A549 (cell line): Measurements from ENCODE around the gene PDE10A. TPM values are rescaled to one million over a fixed set of nuclear protein-coding genes. Genes with fewer than 3 reads are reported as not detected.
"Not testable (repeated sequence)": the region's sequence is repeated elsewhere in the genome, so short reads cannot be mapped to it uniquely, and the experiment has no call there.

ENCODE experiments used
- ATAC-seq, 2 experiments: fragments of 200-7000 bp in 1 of 2; fragments of >200 bp in 1 of 2; cut with Nextera tagmentation in 1 of 2; cut with Tn5 transposase in 1 of 2; 3 replicates each; pipeline versions ENCODE4 v1.8.0 to v1.9.1; 2018 to 2020; ENCODE audit warnings: mild to moderate bottlenecking in 1 of 2, moderate library complexity in 1 of 2
- CTCF ChIA-PET: fragments of 300-600 bp; sonication (Branson Sonifier 250); formaldehyde crosslinking; extraction: SDS; loops from one replicate; lab custom pipeline; 2021; ENCODE audit warnings: antibody characterized with exemption, inconsistent platforms; lab: Yijun Ruan, JAX
- POLR2A ChIA-PET: fragments of 350-600 bp; formaldehyde crosslinking; extraction: SDS; loops from one replicate; lab custom pipeline; 2021; ENCODE audit warnings: antibody characterized with exemption, inconsistent platforms; lab: Yijun Ruan, JAX
- DNase-seq, 2 experiments: peaks; one replicate each; pipeline versions ENCODE4 v3.0.0 to v3.0.0-alpha.2; 2011 to 2016; ENCODE audit warnings: low read depth in 1 of 2, low spot score in 1 of 2
- FAIRE-seq: peaks from 2 replicates; lab custom pipeline; 2011; peaks lifted over from hg19 to GRCh38; lab: Jason Lieb, UNC
- H3K27ac ChIP-seq, 2 experiments: fragments of >200 bp; sonication (Bioruptor Twin); formaldehyde crosslinking; 3 replicates each; pipeline ENCODE4 v1.5.1; 2016 to 2017
- H3K4me1 ChIP-seq: fragments of >200 bp; sonication (Bioruptor Twin); formaldehyde crosslinking; 3 replicates; pipeline ENCODE4 v1.6.1; 2016
- H3K4me2 ChIP-seq: fragments of >200 bp; sonication (Bioruptor Twin); formaldehyde crosslinking; 3 replicates; pipeline ENCODE4 v1.6.1; 2016
- H3K4me3 ChIP-seq: fragments of >200 bp; sonication (Bioruptor Twin); formaldehyde crosslinking; 3 replicates; pipeline ENCODE4 v1.5.1; 2016
- H3K9me3 ChIP-seq: fragments of >200 bp; sonication (Bioruptor Twin); formaldehyde crosslinking; 3 replicates; pipeline ENCODE4 v1.6.1; 2016
- CBX2 ChIP-seq: fragments of 200-600 bp; sonication (generic); IDR thresholded peaks from 2 replicates; pipeline ENCODE4 v1.6.1; 2016; ENCODE audit warnings: low read depth, mild to moderate bottlenecking, borderline replicate concordance
- CBX8 ChIP-seq: fragments of 200-600 bp; sonication (generic); IDR thresholded peaks from 2 replicates; pipeline ENCODE4 v1.6.1; 2016
- CHD2 ChIP-seq: fragments of 150-350 bp; IDR thresholded peaks from 2 replicates; pipeline ENCODE4 v1.6.1; 2014; ENCODE audit warnings: low read length; ENCODE audit not compliant: partially characterized antibody
- CHD4 ChIP-seq: fragments of 200-600 bp; sonication (generic); IDR thresholded peaks from 2 replicates; pipeline ENCODE4 v1.6.1; 2016; ENCODE audit warnings: antibody characterized with exemption, mild to moderate bottlenecking, borderline replicate concordance
- EHF ChIP-seq: fragments of 250-450 bp; sonication (Bioruptor Pico); IDR thresholded peaks from 2 replicates; pipeline ENCODE4 v1.5.0; 2020; ENCODE audit warnings: mild to moderate bottlenecking
- HEYL ChIP-seq: fragments of 250-450 bp; sonication (Bioruptor Pico); IDR thresholded peaks from 2 replicates; pipeline ENCODE4 v1.8.0; 2021; ENCODE audit warnings: mild to moderate bottlenecking, moderate library complexity
- HOXA7 ChIP-seq: fragments of 250-450 bp; sonication (Bioruptor Pico); IDR thresholded peaks from 2 replicates; pipeline ENCODE4 v1.5.0; 2020; ENCODE audit warnings: mild to moderate bottlenecking, moderate library complexity
- HOXB5 ChIP-seq: fragments of 250-450 bp; sonication (Bioruptor Pico); IDR thresholded peaks from 2 replicates; pipeline ENCODE4 v1.5.0; 2020; ENCODE audit warnings: mild to moderate bottlenecking, moderate library complexity
- MAFK ChIP-seq: fragments of 450-650 bp; IDR thresholded peaks from 2 replicates; pipeline ENCODE4 v1.6.1; 2014; ENCODE audit not compliant: partially characterized antibody
- NFE2L2 ChIP-seq: fragments of 150-350 bp; conservative IDR thresholded peaks from 2 replicates; pipeline ENCODE4 v1.6.1; 2014; ENCODE audit warnings: low read length
- PHF8 ChIP-seq: fragments of 200-600 bp; sonication (generic); IDR thresholded peaks from 2 replicates; pipeline ENCODE4 v1.6.1; 2016; ENCODE audit warnings: low read depth, mild to moderate bottlenecking, antibody characterized with exemption, moderate library complexity, borderline replicate concordance
- POLR2AphosphoS2 ChIP-seq: conservative IDR thresholded peaks from 2 replicates; pipeline ENCODE4 v1.6.1; 2012; ENCODE audit warnings: low read length, improper control_type of control experiment, inconsistent platforms
- RAD21 ChIP-seq, 2 experiments: fragments of >200 bp in 1 of 2; sonication (Bioruptor Twin) in 1 of 2; formaldehyde crosslinking in 1 of 2; IDR thresholded peaks in 1 of 2; conservative IDR thresholded peaks in 1 of 2; 2 replicates in 1 of 2; 3 replicates in 1 of 2; pipeline ENCODE4 v1.6.1; 2012 to 2018; ENCODE audit warnings: inconsistent platforms in 1 of 2
- RNF2 ChIP-seq: fragments of 200-600 bp; sonication (generic); IDR thresholded peaks from 2 replicates; pipeline ENCODE4 v1.6.1; 2016; ENCODE audit warnings: low read depth, mild to moderate bottlenecking, antibody characterized with exemption, moderate library complexity, borderline replicate concordance
- SMC3 ChIP-seq: fragments of >200 bp; sonication (Bioruptor Twin); formaldehyde crosslinking; IDR thresholded peaks from 3 replicates; pipeline ENCODE4 v1.6.1; 2018; ENCODE audit warnings: inconsistent platforms
- SREBF2 ChIP-seq: fragments of 450-650 bp; IDR thresholded peaks from 2 replicates; pipeline ENCODE4 v1.6.1; 2014; ENCODE audit warnings: mild to moderate bottlenecking, moderate library complexity
- TP53 ChIP-seq: fragments of 250-450 bp; sonication (Bioruptor Pico); IDR thresholded peaks from 2 replicates; pipeline ENCODE4 v1.5.0; 2021; ENCODE audit warnings: mild to moderate bottlenecking, moderate library complexity
- ZC3H11A ChIP-seq: fragments of 450-650 bp; IDR thresholded peaks from 2 replicates; pipeline ENCODE4 v1.6.1; 2014; ENCODE audit warnings: antibody characterized with exemption, mild to moderate bottlenecking
- ZNF302 ChIP-seq: fragments of 250-450 bp; sonication (Bioruptor Pico); IDR thresholded peaks from 2 replicates; pipeline ENCODE4 v1.9.0; 2021; ENCODE audit warnings: inconsistent platforms, mild to moderate bottlenecking, moderate library complexity
- ZSCAN20 ChIP-seq: fragments of 250-450 bp; sonication (Bioruptor Pico); IDR thresholded peaks from 2 replicates; pipeline ENCODE4 v1.8.0; 2022; ENCODE audit warnings: mild to moderate bottlenecking, moderate library complexity
- WGBS: methylation state at CpG from one replicate; pipeline ENCODE4 v1.1.6; 2017; ENCODE audit errors: missing lambda C conversion rate; 5-methylcytosine and 5-hydroxymethylcytosine counted together
- polyA plus RNA-seq, 4 experiments: library from polyadenylated mRNA; depleted of rRNA in 3 of 4; stranded (reverse); fragments of >200 nt; fragmentation: RNase III in 1 of 4; extraction: RNeasy Plus Mini Kit Qiagen cat#74134 plus additional on column Dnase treatment in 1 of 4; gene quantifications; 2 replicates in 3 of 4; 3 replicates in 1 of 4; pipeline ENCODE4 v1.2.3, GENCODE V29; 2011 to 2017
- TF ChIP-seq, protein P1 (sequence below): IDR thresholded peaks from 2 replicates; pipeline ENCODE4 v1.6.1; 2012
- TF ChIP-seq, protein P2 (sequence below): fragments of >200 bp; sonication (Bioruptor Twin); formaldehyde crosslinking; IDR thresholded peaks from 2 replicates; pipeline ENCODE4 v1.6.1; 2016
- TF ChIP-seq, protein P3 (sequence below): fragments of 450-650 bp; IDR thresholded peaks from 2 replicates; pipeline ENCODE4 v1.6.1; 2014; ENCODE audit warnings: antibody characterized with exemption
- TF ChIP-seq, protein P4 (sequence below): fragments of >200 bp; sonication (Bioruptor Twin); formaldehyde crosslinking; IDR thresholded peaks from 3 replicates; pipeline ENCODE4 v1.5.1; 2016

The PDE10A gene
- polyA plus RNA-seq, 2 of the 4 experiments (the other 2 are of a cell fraction), result 44.9 to 92.5 TPM

DNA sequence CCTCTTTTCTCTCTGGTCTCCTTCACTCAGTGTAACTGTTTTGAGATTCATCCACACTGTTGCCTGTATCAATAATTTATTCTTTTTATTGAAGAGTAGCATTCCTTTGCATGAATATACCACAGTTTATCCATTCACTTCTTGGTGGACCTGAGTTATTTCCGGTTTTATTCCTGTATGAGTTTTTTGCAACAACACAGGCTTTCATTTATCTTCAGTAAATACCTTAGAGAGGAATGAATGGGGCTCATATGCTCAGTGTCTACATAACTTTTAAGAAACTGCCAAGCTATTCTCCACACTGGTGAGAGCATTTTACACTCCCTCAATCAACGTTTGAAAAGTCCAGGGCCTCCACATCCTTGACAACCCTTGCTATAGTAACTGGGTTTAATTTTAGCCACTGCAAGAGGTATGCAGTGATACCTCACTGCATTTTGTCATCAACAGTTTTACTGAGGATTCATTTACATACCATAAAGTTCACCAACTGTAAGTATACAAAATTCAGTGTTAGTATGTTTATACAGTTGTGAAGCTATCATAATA lies 154.6 kb downstream of the PDE10A start:
- WGBS, result 71% methylated on average over 2 of the region's 2 CpGs
- Histone ChIP-seq H3K9me3 (no peaks in the 10 kb centered on the region), H3K4me2 (no peak overlapping the region), H3K4me1 (no peaks in the 10 kb centered on the region), H3K27ac (no peak overlapping the region), H3K4me3 (no peak overlapping the region)
- ATAC-seq (no peak), DNase-seq (no peak), FAIRE-seq (no peak)
- ChIA-PET POLR2A (no interaction called here), CTCF (no interaction called here)
- TF ChIP-seq, protein P1, sequence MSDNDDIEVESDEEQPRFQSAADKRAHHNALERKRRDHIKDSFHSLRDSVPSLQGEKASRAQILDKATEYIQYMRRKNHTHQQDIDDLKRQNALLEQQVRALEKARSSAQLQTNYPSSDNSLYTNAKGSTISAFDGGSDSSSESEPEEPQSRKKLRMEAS, result no peak
- no peak for TF ChIP-seq CHD4
- TF ChIP-seq ZNF302 (CRISPR knock-in tag), result no peak
- no peak for TF ChIP-seq HOXA7 (CRISPR knock-in tag)
- TF ChIP-seq PHF8, result no peak
- no peak for TF ChIP-seq ZC3H11A
- TF ChIP-seq CHD2, result no peak
- TF ChIP-seq RNF2, result no peak
- TF ChIP-seq SMC3, result no peak
- TF ChIP-seq, protein P2, sequence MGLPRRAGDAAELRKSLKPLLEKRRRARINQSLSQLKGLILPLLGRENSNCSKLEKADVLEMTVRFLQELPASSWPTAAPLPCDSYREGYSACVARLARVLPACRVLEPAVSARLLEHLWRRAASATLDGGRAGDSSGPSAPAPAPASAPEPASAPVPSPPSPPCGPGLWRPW, result no peak
- no peak for TF ChIP-seq MAFK
- TF ChIP-seq CBX2, result no peak
- no peak for TF ChIP-seq POLR2AphosphoS2
- TF ChIP-seq NFE2L2, result no peak
- TF ChIP-seq SREBF2, result no peak

DNA sequence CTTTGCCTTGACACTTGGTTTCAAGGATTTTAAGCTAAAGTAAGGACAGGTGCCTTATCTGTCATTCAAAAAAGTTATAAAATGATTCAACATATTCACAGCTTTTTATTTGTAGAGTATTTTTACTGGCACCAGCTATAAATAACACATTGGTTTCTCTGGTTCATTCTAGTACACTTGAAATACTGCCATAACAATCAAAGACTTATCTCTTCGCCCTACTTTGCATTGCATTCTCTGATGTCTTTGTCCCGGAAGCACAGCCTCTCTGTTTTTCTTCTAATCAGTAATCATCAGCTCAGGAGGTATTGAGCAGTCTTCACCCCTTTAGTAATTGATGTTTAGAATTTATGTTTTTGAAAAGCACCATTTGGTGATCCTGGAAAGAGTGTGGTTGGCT lies 156.4 kb downstream of the PDE10A start:
- H3K4me3 ChIP-seq, result no peak overlapping the region
- TF ChIP-seq CHD4, result no peak
- no peak for TF ChIP-seq RNF2
- TF ChIP-seq TP53 (CRISPR knock-in tag), result no peak
- no peak for TF ChIP-seq RAD21 (conservative IDR thresholded peaks at IDR 0.05 in 1 of 2, IDR thresholded peaks at IDR 0.05 in 1 of 2)
- TF ChIP-seq, protein P3, sequence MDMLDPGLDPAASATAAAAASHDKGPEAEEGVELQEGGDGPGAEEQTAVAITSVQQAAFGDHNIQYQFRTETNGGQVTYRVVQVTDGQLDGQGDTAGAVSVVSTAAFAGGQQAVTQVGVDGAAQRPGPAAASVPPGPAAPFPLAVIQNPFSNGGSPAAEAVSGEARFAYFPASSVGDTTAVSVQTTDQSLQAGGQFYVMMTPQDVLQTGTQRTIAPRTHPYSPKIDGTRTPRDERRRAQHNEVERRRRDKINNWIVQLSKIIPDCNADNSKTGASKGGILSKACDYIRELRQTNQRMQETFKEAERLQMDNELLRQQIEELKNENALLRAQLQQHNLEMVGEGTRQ, result no peak
- no peak for TF ChIP-seq CBX8
- TF ChIP-seq, protein P4, sequence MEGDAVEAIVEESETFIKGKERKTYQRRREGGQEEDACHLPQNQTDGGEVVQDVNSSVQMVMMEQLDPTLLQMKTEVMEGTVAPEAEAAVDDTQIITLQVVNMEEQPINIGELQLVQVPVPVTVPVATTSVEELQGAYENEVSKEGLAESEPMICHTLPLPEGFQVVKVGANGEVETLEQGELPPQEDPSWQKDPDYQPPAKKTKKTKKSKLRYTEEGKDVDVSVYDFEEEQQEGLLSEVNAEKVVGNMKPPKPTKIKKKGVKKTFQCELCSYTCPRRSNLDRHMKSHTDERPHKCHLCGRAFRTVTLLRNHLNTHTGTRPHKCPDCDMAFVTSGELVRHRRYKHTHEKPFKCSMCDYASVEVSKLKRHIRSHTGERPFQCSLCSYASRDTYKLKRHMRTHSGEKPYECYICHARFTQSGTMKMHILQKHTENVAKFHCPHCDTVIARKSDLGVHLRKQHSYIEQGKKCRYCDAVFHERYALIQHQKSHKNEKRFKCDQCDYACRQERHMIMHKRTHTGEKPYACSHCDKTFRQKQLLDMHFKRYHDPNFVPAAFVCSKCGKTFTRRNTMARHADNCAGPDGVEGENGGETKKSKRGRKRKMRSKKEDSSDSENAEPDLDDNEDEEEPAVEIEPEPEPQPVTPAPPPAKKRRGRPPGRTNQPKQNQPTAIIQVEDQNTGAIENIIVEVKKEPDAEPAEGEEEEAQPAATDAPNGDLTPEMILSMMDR, result no peak
- no peak overlapping the region for H3K4me2 ChIP-seq
- no peaks in the 10 kb centered on the region for H3K9me3 ChIP-seq
- DNase-seq (no peak), ATAC-seq (no peak), FAIRE-seq (no peak)
- ChIA-PET POLR2A (no interaction called here), CTCF (no interaction called here)
- 91% methylated on average over 2 of the region's 2 CpGs for WGBS
- no peak overlapping the region for H3K27ac ChIP-seq
- no peaks in the 10 kb centered on the region for H3K4me1 ChIP-seq

DNA sequence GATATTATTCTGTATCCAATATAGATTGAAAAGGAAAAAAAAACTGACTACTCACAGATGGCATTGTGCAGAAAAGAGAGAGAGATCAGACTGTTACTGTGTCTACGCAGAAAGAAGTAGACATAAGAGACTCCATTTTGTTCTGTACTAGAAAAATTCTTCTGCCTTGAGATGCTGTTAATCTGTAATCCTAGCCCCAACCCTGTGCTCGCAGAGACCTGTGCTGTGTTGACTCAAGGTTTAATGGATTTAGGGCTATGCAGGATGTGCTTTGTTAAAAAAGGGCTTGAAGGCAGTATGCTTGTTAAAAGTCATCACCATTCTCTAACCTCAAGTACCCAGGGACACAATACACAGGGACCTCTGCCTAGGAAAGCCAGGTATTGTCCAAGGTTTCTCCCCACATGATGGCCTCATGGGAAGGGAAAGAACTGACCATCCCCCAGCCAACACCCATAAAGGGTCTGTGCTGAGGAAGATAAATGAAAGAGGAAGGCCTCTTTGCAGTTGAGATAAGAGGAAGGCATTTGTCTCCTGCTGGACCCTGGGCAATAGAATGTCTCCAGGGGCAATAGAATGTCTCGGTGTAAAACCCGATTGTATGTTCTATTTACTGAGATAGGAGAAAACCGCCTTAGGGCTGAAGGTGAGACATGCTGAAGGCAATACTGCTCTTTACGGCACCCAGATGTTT lies 162.7 kb downstream of the PDE10A start:
- TF ChIP-seq HEYL (CRISPR knock-in tag) (peak; percentile 46; the same call in 1 of the 2 replicates), HOXB5 (CRISPR knock-in tag) (peak; percentile 56; the same call in 1 of the 2 replicates), EHF (0 out of 2 replicates have a peak, but pooled peaks have one; percentile 22), ZSCAN20 (CRISPR knock-in tag) (0 out of 2 replicates have a peak, but pooled peaks have one; percentile 40)
- Histone ChIP-seq H3K4me1 (peaks cover 39% of the 10 kb centered on the region), H3K4me2 (0 out of 3 replicates have a peak overlapping the region, but pooled peaks have one; percentile 25)
- H3K9me3 ChIP-seq, POLR2A ChIA-PET, ATAC-seq, H3K27ac ChIP-seq, FAIRE-seq, H3K4me3 ChIP-seq, CTCF ChIA-PET: not testable (repeated sequence)
- DNase-seq, result peak in 1 of 2 experiments; percentile 14
- 70% methylated on average over 6 of the region's 6 CpGs for WGBS
